ENCODE data around the gene SETBP1.

Gene SETBP1

GRCh38 chr18:44679914-44680272 lies 795 bp upstream of the SETBP1 start:
- DNase-seq, result peak; percentile 57

DNA sequence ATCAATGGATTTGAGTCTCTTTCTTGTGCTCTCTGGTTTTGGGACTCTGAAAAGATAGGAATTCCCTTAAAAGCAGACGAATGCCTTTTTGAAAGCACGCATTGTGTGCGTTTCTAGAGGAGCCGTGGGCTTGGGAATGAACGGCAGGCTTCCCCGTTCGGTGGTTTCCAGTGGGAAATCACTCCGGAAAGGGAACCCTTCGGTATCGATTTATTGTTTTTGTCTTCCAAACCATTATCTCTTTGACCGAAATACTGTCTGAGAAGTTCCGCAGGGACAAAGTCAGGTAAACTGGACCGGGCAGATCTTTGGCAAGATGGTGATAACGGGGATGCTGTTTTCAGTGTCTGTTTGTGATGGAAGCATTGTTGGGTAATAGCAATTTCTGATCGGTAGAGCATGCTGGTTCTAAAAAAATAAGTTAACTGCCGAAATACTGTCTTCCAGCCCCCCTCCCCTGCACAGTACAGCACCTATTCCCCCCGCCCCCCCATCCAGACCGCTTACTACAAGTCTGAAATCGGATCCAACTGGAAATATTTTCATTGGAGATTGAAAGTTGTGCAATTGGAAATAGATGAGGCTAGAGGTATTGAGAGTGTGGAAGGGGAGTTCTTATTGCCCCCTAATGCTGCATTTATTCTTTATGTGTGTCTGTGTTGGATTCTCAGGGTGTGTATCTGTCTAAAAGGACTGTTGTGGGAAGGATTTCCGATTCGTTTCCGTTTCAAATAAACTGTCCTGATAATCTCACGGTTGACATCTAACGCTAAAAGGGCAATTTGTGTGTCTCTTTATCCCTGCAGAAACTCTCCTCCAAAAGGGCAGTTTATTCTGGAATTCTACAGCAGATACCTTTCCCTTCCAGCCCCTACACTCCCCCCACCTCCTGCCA lies 635 bp downstream of the SETBP1 start:
- DNase-seq, result peak; percentile 30

DNA sequence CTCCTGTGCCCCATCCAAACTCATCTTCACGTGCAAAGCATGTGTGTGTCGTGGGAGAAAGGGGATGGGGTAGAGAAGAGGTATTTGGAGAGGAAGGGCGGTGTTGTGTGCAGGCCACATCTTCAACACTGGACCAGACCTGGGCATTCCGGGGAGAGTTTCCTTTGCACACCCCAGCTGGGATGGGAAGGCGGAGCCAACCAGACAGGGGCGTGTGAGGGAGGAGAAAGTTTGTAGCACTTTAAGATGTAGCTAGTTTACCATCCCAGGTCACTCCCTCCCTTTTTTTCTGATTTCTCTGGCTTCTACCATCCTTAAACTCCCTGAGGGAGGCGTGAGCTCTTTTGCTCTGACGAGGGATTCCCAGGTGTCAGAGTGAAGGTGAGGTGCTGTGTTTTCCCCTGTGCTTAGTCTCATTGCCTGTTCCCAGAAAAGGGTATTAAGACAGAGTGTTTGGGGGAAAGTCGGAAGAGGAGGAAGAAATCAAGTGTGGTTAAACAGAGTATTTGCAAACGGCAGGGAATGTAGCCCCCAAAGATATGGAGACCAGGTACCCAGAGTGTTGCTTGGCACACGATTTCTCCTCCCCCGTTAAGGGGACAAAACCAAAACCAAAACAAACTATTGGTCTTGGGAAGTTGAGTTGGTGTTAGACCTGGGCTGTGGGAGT lies 1.6 kb downstream of the SETBP1 start:
- DNase-seq, result peak; percentile 28

DNA sequence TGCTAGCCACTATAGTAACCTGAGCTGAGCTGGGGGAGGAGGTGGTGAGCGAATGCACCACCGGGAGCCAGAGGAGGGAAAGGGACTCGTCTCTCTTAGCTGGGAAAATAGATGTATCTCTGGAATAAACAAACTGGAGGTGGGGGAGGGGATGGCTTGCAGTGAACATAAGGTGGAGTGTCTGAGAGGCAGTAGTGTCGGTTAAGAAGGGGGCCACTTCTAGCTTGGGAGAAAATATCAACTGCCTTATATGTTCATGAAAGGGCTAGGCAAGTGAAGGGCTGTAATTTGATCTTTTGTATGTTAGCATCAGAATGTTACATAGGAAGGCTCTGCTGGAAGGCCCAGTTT lies 2.2 kb downstream of the SETBP1 start:
- peak; percentile 57 for DNase-seq

DNA sequence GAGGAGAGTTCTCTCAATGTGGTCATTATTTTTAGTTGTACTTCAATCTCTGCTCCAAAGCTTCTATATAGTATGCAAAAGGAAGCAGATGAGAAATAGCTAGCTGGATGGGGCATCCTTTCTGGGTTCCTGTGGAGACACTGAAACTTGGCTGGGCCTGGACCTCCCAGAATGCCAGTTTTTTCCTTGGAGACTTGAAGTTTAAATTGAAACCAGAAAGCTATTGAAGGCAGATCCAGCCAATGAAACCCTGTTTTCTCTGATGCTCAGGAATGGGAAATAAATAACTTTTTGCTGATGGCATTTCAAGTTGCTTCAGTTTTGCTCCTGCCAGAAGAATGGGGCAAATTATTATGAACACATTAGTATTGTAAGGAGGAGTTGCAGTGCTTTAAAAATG lies 2.9 kb downstream of the SETBP1 start:
- no peak for DNase-seq

- DNase-seq, result no peak
Observed at GRCh38 chr18:44685296-44685695, 4.6 kb downstream of the SETBP1 start.

DNA sequence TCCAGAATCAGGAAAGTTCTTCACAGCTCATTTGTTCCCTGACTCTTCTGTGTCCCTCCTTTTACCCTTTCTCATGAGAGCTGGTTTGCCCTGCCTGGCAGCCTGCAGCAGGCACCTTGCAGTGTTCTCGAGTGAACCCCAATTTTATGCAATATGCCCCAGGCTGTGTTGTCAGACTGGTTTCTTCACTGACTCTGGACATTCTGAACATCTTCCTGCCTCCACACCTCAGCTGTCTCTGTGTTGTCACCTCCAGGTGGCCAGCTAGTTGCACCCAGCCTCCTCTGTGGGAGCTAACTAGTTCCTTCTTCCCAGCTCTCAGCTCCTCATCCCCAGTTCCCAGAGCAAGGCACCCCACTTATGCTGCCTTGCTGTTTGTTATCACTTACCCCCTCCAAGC lies 5.5 kb downstream of the SETBP1 start:
- DNase-seq, result no peak

DNA sequence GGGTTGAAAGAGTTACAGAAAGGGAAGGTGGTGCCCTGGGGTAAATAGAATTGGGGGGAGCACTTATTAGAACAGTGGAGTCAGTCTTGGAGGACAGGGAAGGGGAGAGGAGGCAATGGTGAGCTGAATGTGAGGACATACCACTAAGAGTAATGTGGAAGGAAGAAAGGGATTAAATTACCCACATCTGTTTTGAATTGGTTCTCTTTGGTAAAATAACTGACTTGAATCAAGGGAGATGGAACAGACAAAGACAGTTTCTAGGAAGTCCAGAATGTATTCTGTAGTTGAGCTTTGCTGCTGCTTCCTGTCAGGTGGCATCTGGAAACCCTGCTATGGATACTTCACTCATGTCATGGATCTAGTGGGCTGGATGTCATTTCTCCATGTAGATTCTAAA lies 6.7 kb downstream of the SETBP1 start:
- no peak for DNase-seq

DNA sequence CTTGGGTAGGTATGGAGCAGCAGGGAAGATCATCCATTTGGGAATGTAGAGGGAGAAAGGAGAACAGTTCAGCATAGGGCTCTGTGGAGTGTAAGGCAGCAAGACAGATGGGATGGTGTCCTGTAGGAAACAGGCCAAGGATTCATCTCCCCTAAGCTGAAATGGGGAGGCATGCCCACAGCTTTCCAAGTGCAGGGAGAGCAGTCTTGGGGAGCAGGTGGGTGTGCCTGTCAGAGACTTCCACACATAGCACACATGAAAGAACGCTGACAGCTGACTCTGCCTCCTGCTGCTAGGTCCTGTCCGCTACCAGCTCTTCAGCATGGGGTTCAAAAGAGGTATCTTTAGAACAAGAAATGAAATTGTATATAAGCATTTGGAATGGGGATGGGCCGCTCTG lies 9.0 kb downstream of the SETBP1 start:
- DNase-seq, result no peak

- no peak for DNase-seq
Observed at GRCh38 chr18:44691148-44691925, 10.6 kb downstream of the SETBP1 start.

GRCh38 chr18:44693030-44693784 lies 12.5 kb downstream of the SETBP1 start:
- DNase-seq, result no peak

DNA sequence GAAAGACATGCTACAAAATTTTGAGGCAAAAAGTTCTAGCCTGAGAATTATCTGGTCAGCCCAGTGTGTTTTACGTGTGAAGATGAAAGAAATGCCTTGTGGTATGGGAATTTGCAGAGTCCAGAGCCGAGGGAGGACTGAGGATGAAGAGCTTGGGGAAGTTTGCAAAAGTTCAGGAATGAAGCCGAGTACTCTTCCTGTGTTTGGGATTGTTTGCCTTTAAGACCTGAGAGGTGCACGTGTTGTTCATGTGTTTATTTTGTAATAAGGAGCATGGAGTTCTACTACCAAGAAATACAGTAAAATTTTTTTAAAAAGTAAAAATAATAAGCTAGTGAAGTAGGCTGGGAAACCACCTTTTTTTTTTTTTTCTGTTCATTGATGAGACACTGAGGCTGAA lies 14.8 kb downstream of the SETBP1 start:
- no peak for DNase-seq

GRCh38 chr18:44696892-44697291 lies 16.2 kb downstream of the SETBP1 start:
- DNase-seq, result no peak

DNA sequence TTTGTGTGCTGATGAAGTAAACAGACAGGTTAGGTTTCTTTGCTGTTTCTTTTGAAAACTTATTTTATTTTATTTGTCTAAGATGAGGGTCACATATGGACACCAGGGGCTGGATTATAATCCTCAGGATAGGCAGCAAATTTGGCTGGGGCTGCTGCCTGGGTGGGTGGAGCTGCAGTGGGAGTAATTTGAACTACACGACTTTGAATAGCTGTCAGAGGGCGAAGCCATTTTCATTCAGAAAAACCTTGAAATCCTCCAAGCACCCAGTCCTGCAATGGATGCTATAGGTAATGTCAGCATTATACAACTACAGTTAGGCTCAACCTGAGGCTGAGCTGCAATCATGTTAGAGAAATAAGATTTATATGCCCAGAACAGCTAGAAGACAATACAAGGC lies 16.6 kb downstream of the SETBP1 start:
- DNase-seq, result no peak

GRCh38 chr18:44698518-44698917 lies 17.8 kb downstream of the SETBP1 start:
- DNase-seq, result no peak

DNA sequence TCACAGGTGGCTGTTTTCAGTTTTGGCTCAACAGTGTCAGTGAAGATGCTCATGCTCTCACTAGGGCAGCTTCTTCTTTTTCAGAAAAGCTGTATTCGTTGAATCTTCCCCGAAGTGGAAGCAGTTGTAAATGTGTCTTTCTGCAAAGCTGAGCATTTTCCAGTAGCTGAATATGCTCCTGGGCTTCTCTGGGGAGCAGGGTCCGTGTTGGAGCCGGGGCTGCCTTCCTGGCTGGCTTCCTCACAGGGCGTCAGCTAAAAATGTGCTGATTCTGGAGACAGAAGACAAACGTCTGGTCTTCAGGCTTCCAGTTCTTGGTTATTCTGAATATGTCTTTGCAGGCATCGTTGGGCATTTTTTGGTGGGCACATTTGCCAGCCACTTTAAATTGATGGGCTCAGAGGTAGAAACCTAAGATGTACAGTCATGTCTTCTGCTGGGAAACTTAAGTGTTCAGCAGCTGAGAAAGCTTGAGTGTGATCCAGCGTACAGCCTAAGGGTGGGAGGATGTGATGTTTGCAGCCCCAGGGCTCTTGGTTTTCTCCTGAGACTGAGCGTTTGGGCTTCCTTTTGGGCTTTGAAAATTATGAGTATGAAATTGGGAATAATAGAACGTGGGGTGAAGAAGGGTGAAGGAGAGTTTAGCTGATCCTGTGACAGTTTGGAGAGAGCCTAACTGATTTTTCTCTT lies 19.0 kb downstream of the SETBP1 start:
- no peak for DNase-seq

DNA sequence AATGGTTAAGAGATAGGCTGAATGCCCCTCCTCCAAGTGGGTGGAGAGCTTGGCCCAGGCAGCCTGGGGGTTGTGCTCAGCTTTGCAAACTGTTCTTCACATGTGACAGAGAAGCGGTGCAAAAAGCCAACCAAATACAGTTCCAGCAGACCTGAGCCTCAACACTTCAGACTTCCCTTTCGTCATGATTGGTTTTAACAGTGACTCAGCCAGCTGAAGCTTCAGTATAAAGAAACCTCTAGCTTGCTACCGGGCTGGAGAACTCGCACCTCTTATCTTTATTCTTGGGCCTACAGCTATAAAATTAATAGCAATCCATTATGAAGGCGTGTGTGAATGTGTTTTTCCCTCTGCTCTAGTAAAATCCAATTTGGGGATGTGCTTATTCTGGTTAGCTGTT lies 20.0 kb downstream of the SETBP1 start:
- no peak for DNase-seq

DNA sequence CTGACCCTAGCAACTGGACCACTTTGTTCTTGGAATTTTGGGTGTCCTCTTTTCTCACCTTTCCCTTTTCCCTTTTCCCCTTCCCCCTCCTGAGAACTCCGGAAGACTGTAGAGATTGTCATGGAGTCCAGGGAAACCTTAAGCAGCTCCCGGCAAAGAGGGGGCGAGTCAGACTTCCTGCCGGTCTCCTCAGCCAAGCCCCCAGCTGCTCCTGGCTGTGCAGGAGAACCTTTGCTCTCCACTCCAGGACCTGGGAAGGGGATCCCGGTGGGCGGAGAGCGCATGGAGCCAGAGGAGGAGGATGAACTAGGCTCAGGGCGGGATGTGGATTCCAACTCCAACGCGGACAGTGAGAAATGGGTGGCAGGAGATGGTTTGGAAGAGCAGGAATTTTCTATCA lies 20.5 kb downstream of the SETBP1 start:
- no peak for DNase-seq

DNA sequence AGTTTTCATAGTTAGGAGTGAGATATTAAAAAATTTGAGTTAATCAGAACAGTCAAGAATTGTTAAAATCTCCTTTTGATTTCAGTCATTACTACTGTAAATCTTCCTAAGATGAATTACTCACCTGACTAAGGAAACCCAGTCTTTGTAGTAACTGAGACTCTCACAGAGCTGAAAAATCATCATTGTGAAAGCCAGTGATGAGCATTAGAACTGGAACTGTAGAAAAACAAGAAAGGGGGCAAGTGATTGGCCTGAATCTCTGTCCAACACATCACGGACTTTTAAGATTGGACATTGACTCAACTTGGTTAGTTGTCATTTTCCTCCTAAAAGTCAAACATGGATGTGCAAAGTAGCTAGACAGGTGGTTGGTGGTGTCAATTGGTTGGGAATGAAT lies 21.9 kb downstream of the SETBP1 start:
- DNase-seq, result no peak

DNA sequence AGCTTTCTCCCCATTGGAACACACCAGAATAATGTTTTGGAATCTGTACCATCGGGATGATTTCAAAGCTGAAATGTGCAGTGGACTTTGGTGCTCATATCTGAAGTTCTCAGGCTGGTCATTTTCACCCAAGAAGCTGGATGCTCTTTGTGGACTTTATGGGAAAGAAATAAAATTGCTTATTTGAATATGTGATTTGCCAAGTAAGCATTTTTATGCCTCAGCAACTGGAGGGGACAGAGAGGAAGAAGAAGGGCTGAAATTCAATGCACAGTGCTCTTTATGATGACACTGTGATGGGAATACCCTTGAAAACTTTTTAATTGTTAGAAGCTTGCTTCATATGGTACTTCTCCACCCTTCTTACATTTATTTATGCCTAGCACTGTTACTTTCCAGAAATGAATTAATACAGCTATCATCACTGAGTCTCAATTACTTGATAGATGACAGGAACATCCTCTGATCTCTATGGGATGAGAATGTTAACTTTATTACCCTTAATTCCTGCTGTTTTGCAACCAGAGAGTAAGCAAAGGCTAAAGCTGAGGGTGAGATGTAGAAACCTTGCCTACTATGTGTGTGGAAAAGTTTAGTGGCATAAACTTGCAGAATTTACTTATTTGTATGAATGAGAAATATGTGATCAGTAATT lies 23.6 kb downstream of the SETBP1 start:
- DNase-seq, result no peak

DNA sequence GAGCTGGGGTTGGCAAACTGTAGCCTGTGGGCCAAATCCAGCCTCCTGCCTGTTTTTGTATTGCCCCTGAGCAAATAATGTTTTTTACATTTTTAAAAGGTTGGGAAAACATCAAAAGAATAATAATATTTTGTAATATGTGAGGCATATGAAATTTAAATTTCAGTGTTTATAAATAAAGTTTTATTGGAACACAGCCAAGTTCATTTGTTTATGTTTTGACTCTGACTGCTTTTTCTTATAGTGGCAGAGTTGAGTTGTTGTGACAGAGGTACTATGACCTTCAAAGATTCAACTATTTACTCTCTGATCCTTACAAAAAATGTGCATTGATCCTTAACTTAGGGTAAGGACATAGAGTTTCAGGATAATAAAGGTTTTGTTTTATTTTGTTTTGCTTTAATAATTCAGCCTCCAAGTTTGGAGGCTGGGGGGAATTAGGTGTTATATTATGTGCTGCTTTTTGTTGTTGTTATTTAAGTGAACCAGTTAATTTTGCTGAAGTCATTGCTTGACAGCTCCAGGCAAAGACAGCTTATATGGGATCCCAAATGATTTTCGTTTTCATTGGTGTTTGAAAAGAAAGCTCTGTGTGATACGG lies 24.5 kb downstream of the SETBP1 start:
- no peak for DNase-seq

Measured in NCI-H345 (cell line).